IMR-90 (cell line): ENCODE measurements around the gene TMEM231. TPM values are rescaled to one million over a fixed set of nuclear protein-coding genes. Genes with fewer than 3 reads are reported as not detected.

ENCODE experiments used
- ATAC-seq: fragments of 200-7000 bp; cut with Tn5 transposase; 2 replicates; pipeline ENCODE4 v1.9.1; 2020; ENCODE audit warnings: low read depth, mild to moderate bottlenecking, moderate library complexity
- BruUV-seq: library from RNA; stranded (reverse); fragments of 400-500 nt; replicated peaks from 2 replicates; lab custom pipeline; 2021; lab: Mats Ljungman, UMichigan
- CTCF ChIA-PET: fragments of 300-600 bp; formaldehyde crosslinking; extraction: SDS; loops from one replicate; lab custom pipeline; 2021; ENCODE audit warnings: antibody characterized with exemption; lab: Yijun Ruan, JAX
- POLR2A ChIA-PET: fragments of 300-600 bp; sonication (Branson Sonifier 250); formaldehyde crosslinking; loops from one replicate; lab custom pipeline; 2022; ENCODE audit warnings: antibody characterized with exemption; ENCODE audit not compliant: unreplicated experiment; lab: Charles Lee
- DNase-seq: peaks from one replicate; pipeline ENCODE4 v3.0.0; 2013
- H2AFZ ChIP-seq: replicated peaks from 2 replicates; pipeline ENCODE3; 2013; ENCODE audit warnings: low read length, mild to moderate bottlenecking; ENCODE audit not compliant: poor library complexity
- H2AK5ac ChIP-seq: 2 replicates; pipeline ENCODE4 v1.6.1; 2013; ENCODE audit warnings: low read depth, low read length, inconsistent platforms
- H2AK9ac ChIP-seq: replicated peaks from 2 replicates; pipeline ENCODE3; 2013; ENCODE audit warnings: mild to moderate bottlenecking, low read depth, low read length, moderate library complexity; ENCODE audit not compliant: poor library complexity
- H2BK120ac ChIP-seq: 2 replicates; pipeline ENCODE4 v1.6.1; 2013; ENCODE audit warnings: low read depth, low read length, inconsistent platforms
- H2BK15ac ChIP-seq: 3 replicates; pipeline ENCODE4 v1.6.1; 2013; ENCODE audit warnings: low read depth, low read length, inconsistent platforms
- H2BK20ac ChIP-seq: 2 replicates; pipeline ENCODE4 v1.6.1; 2013; ENCODE audit warnings: low read depth, mild to moderate bottlenecking, inconsistent platforms, low read length, moderate library complexity
- H2BK5ac ChIP-seq: 2 replicates; pipeline ENCODE4 v1.6.1; 2013; ENCODE audit warnings: mild to moderate bottlenecking, low read depth, low read length, inconsistent platforms; ENCODE audit not compliant: poor library complexity, severe bottlenecking
- H3K14ac ChIP-seq: replicated peaks from 2 replicates; pipeline ENCODE4 v1.6.1; 2013; ENCODE audit warnings: low read depth, low read length, inconsistent platforms
- H3K18ac ChIP-seq: 2 replicates; pipeline ENCODE4 v1.6.1; 2013; ENCODE audit warnings: low read depth, low read length, control low read depth
- H3K23ac ChIP-seq: 2 replicates; pipeline ENCODE4 v1.6.1; 2013; ENCODE audit warnings: low read depth, low read length, inconsistent platforms
- H3K27ac ChIP-seq: 2 replicates; pipeline ENCODE4 v1.5.1; 2013; ENCODE audit warnings: mild to moderate bottlenecking, control low read depth, low read length; ENCODE audit not compliant: insufficient read depth
- H3K27me3 ChIP-seq: 2 replicates; pipeline ENCODE4 v1.6.1; 2013; ENCODE audit warnings: low read length; ENCODE audit not compliant: control insufficient read depth, insufficient read depth
- H3K36me3 ChIP-seq: 2 replicates; pipeline ENCODE4 v1.6.1; 2013; ENCODE audit warnings: low read length, mixed read lengths; ENCODE audit not compliant: control insufficient read depth, insufficient read depth
- H3K4ac ChIP-seq: 2 replicates; pipeline ENCODE4 v1.6.1; 2013; ENCODE audit warnings: low read depth, low read length, inconsistent platforms
- H3K4me1 ChIP-seq: 2 replicates; pipeline ENCODE4 v1.6.1; 2013; ENCODE audit warnings: low read length, mixed read lengths; ENCODE audit not compliant: control insufficient read depth, insufficient read depth
- H3K4me2 ChIP-seq: 2 replicates; pipeline ENCODE4 v1.6.1; 2013; ENCODE audit warnings: low read depth, mild to moderate bottlenecking, control low read depth, low read length, moderate library complexity
- H3K4me3 ChIP-seq: 2 replicates; pipeline ENCODE4 v1.5.1; 2013; ENCODE audit warnings: low read depth, mild to moderate bottlenecking, control low read depth, low read length, moderate library complexity; ENCODE audit not compliant: insufficient read depth
- H3K56ac ChIP-seq: 2 replicates; pipeline ENCODE4 v1.6.1; 2013; ENCODE audit warnings: low read length, inconsistent platforms; ENCODE audit not compliant: insufficient read depth; ENCODE audit errors: extremely low read depth
- H3K79me1 ChIP-seq, 2 experiments: 2 replicates each; pipeline ENCODE4 v1.6.1; 2013; ENCODE audit warnings: low read length in 2 of 2, inconsistent platforms in 1 of 2, low read depth in 1 of 2
- H3K9ac ChIP-seq: 2 replicates; pipeline ENCODE4 v1.6.1; 2013; ENCODE audit warnings: low read depth, low read length, control low read depth
- H3K9me1 ChIP-seq: 2 replicates; pipeline ENCODE4 v1.6.1; 2013; ENCODE audit warnings: low read length, inconsistent platforms; ENCODE audit not compliant: insufficient read depth
- H3K9me3 ChIP-seq: 2 replicates; pipeline ENCODE4 v1.6.1; 2013; ENCODE audit warnings: low read length; ENCODE audit not compliant: control insufficient read depth, insufficient read depth
- H4K20me1 ChIP-seq: 2 replicates; pipeline ENCODE4 v1.6.1; 2013; ENCODE audit warnings: low read length, inconsistent platforms; ENCODE audit not compliant: insufficient read depth
- H4K5ac ChIP-seq: 2 replicates; pipeline ENCODE4 v1.6.1; 2013; ENCODE audit warnings: mild to moderate bottlenecking, low read depth, low read length, control low read depth
- H4K8ac ChIP-seq, 2 experiments: 2 replicates each; pipeline ENCODE4 v1.6.1; 2013; ENCODE audit warnings: low read depth in 2 of 2, low read length in 2 of 2, control low read depth in 1 of 2, inconsistent platforms in 1 of 2
- H4K91ac ChIP-seq: 2 replicates; pipeline ENCODE4 v1.6.1; 2013; ENCODE audit warnings: low read depth, low read length, inconsistent platforms; ENCODE audit not compliant: insufficient read depth
- BHLHE40 ChIP-seq: fragments of 150-350 bp; IDR thresholded peaks from 2 replicates; pipeline ENCODE4 v1.6.1; 2016; ENCODE audit warnings: mild to moderate bottlenecking, low read depth, low read length
- CHD1 ChIP-seq: IDR thresholded peaks from 2 replicates; pipeline ENCODE4 v1.6.1; 2012; ENCODE audit warnings: low read depth, low read length, improper control_type of control experiment
- MAFK ChIP-seq: IDR thresholded peaks from 2 replicates; pipeline ENCODE4 v1.6.1; 2012; ENCODE audit warnings: low read depth, low read length, improper control_type of control experiment
- RFX5 ChIP-seq: IDR thresholded peaks from 2 replicates; pipeline ENCODE4 v1.8.0; 2012; ENCODE audit warnings: low read depth, mild to moderate bottlenecking, low read length, moderate library complexity
- WGBS, 2 experiments: methylation state at CpG; one replicate each; pipeline versions ENCODE4 v1.1.5 to v1.1.7; 2013; ENCODE audit warnings: missing lambda C conversion rate in 2 of 2; ENCODE audit not compliant: insufficient read length in 1 of 2; ENCODE audit errors: extremely low coverage in 2 of 2; 5-methylcytosine and 5-hydroxymethylcytosine counted together
- dilution Hi-C: fragments of 300-500 bp; cut with HindIII; formaldehyde crosslinking; loops from one replicate; pipeline ENCODE4 v1.14.3; 2018; ENCODE audit warnings: low sequenced_read_pairs; ENCODE audit not compliant: unreplicated experiment
- in situ Hi-C: fragments of 300-500 bp; cut with MboI; formaldehyde crosslinking; loops from 3 replicates; pipeline ENCODE4 v1.14.3; 2019; ENCODE audit warnings: low sequenced_read_pairs, inconsistent platforms, mixed read lengths
- intact Hi-C: fragments of 100-400 bp; cut with micrococcal nuclease; formaldehyde crosslinking; loops from 2 replicates; pipeline ENCODE4 v1.10.0; 2022
- polyA plus RNA-seq, 3 experiments: library from polyadenylated mRNA; depleted of rRNA; stranded (reverse); fragments of >200 nt; gene quantifications; 2 replicates each; pipeline ENCODE4 v1.2.3, GENCODE V29; 2012; ENCODE audit warnings: low replicate concordance in 1 of 3
- total RNA-seq: library from RNA; depleted of rRNA; stranded (reverse); fragments of >200 nt; gene quantifications from 2 replicates; pipeline ENCODE4 v1.2.3, GENCODE V29; 2012

Gene TMEM231
- total and polyA plus RNA-seq, 2 of the 4 experiments (the other 2 are of a cell fraction) = 10.6 to 15.4 TPM

DNA sequence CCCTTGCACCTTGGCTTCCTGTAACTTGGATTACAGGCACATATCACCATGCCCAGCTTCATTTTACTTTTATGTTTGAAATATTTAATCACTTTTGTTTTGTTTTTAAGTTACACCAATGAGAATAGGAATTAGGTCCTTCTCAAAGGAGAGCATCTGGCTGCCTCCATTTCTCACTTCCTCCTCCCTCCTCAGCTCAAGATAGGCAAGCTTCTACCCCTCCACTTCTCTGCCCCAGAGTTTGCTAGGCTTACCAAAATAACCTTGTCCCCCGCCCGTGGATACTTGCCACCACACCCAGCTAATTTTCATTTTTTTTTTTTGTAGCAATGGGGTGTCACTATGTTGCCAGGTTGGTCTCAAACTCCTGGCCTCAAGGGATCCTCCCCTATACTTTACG lies 28.1 kb upstream of the TMEM231 start:
- Histone ChIP-seq H4K5ac (no peak overlapping the region), H3K27ac (no peak overlapping the region), H2AK5ac (no peak overlapping the region), H2BK15ac (no peak overlapping the region), H3K18ac (no peak overlapping the region), H3K4me2 (no peak overlapping the region), H2AK9ac (no peak overlapping the region), H2BK20ac (no peak overlapping the region), H4K20me1 (no peaks in the 10 kb centered on the region), H2BK120ac (no peak overlapping the region), H3K23ac (no peak overlapping the region), H3K27me3 (no peaks in the 10 kb centered on the region), H2BK5ac (no peak overlapping the region), H3K79me1 (no peaks in the 10 kb centered on the region; a peak in 1 of 4 replicates), H3K9me3 (no peaks in the 10 kb centered on the region), H3K14ac (no peak overlapping the region), H3K4ac (no peak overlapping the region), H3K9ac (no peak overlapping the region), H3K9me1 (peaks cover 3% of the 10 kb centered on the region; the same call in 1 of the 2 replicates), H4K8ac (no peak overlapping the region), H4K91ac (no peak overlapping the region), H2AFZ (no peak overlapping the region), H3K4me1 (no peaks in the 10 kb centered on the region), H3K56ac (no peak overlapping the region), H3K4me3 (no peak overlapping the region), H3K36me3 (peaks cover 7% of the 10 kb centered on the region)
- CTCF ChIA-PET = interaction anchor here (0.5 kb wide), 2 partner anchors 28 to 65 kb away, joined by 3 read pairs; no protein-coding TSS in a partner anchor
- POLR2A ChIA-PET = no interaction called here
- dilution Hi-C loops (no loop called here), in situ Hi-C loops (loop anchor here (25.0 kb wide), 1 partner anchor 372 kb away; the partner anchor contains the start of genes CTRB1 and CTRB2), intact Hi-C loops (no loop called here)
- WGBS, 2 experiments = 100% methylated on average over 1 of the region's 3 CpGs; no CpG with 5 or more reads in 1 of the 2 experiments
- no peak for ATAC-seq
- BruUV-seq = no TSS peak
- no peak for TF ChIP-seq MAFK
- TF ChIP-seq CHD1 = no peak
- TF ChIP-seq RFX5 = no peak
- no peak for TF ChIP-seq BHLHE40
- no peak for DNase-seq
